HEK293T (cell line): ENCODE results near the gene EXTL1.

ENCODE experiments used
- CTCF ChIA-PET: fragments of 350-600 bp; formaldehyde crosslinking; extraction: SDS; loops from one replicate; lab custom pipeline; 2021; ENCODE audit warnings: antibody characterized with exemption, inconsistent platforms; lab: Yijun Ruan, JAX
- POLR2A ChIA-PET: fragments of 350-600 bp; formaldehyde crosslinking; extraction: SDS; loops from one replicate; lab custom pipeline; 2020; ENCODE audit warnings: antibody characterized with exemption, inconsistent platforms; lab: Yijun Ruan, JAX
- DNase-seq: peaks from one replicate; pipeline ENCODE4 v3.0.0; 2012; ENCODE audit warnings: mixed read lengths; ENCODE audit errors: extremely low spot score
- ARNT ChIP-seq: fragments of 450-650 bp; IDR thresholded peaks from 2 replicates; pipeline ENCODE4 v1.6.1; 2017; ENCODE audit warnings: mild to moderate bottlenecking
- BHLHE40 ChIP-seq: fragments of 450-650 bp; IDR thresholded peaks from 2 replicates; pipeline ENCODE4 v1.6.1; 2016; ENCODE audit warnings: mild to moderate bottlenecking, moderate library complexity, borderline replicate concordance
- CTBP1 ChIP-seq: fragments of 450-650 bp; IDR thresholded peaks from 2 replicates; pipeline ENCODE4 v1.6.1; 2016; ENCODE audit warnings: borderline replicate concordance
- ELF4 ChIP-seq: fragments of 450-650 bp; IDR thresholded peaks from 2 replicates; pipeline ENCODE4 v1.6.1; 2017; ENCODE audit warnings: antibody characterized with exemption
- FOXA1 ChIP-seq: fragments of 450-650 bp; IDR thresholded peaks from 2 replicates; pipeline ENCODE4 v1.6.1; 2016; ENCODE audit warnings: mild to moderate bottlenecking
- FOXK2 ChIP-seq: fragments of 450-650 bp; IDR thresholded peaks from 2 replicates; pipeline ENCODE4 v1.6.1; 2016; ENCODE audit warnings: mild to moderate bottlenecking
- FOXM1 ChIP-seq: fragments of 450-650 bp; IDR thresholded peaks from 2 replicates; pipeline ENCODE4 v1.6.1; 2017; ENCODE audit warnings: mild to moderate bottlenecking, borderline replicate concordance
- HDGF ChIP-seq: fragments of 450-650 bp; IDR thresholded peaks from 2 replicates; pipeline ENCODE4 v1.6.1; 2017; ENCODE audit warnings: antibody characterized with exemption, borderline replicate concordance
- L3MBTL2 ChIP-seq: fragments of 450-650 bp; conservative IDR thresholded peaks from 2 replicates; pipeline ENCODE4 v1.6.1; 2016; ENCODE audit warnings: mild to moderate bottlenecking
- LEF1 ChIP-seq: fragments of 450-650 bp; IDR thresholded peaks from 2 replicates; pipeline ENCODE4 v1.6.1; 2017; ENCODE audit warnings: mild to moderate bottlenecking, borderline replicate concordance
- NFRKB ChIP-seq: fragments of 450-650 bp; IDR thresholded peaks from 2 replicates; pipeline ENCODE4 v1.6.1; 2016; ENCODE audit warnings: mild to moderate bottlenecking, moderate library complexity
- SP1 ChIP-seq: fragments of 450-650 bp; IDR thresholded peaks from 2 replicates; pipeline ENCODE4 v1.6.1; 2017
- SUZ12 ChIP-seq: fragments of 450-650 bp; IDR thresholded peaks from 2 replicates; pipeline ENCODE4 v1.6.1; 2016; ENCODE audit warnings: mild to moderate bottlenecking
- TARDBP ChIP-seq: fragments of 450-650 bp; IDR thresholded peaks from 2 replicates; pipeline ENCODE4 v1.6.1; 2016
- ZNF384 ChIP-seq: fragments of 450-650 bp; IDR thresholded peaks from 2 replicates; pipeline ENCODE4 v1.6.1; 2016
- TF ChIP-seq, protein P1 (sequence below): fragments of 450-650 bp; IDR thresholded peaks from 2 replicates; pipeline ENCODE4 v1.6.1; 2016

The EXTL1 gene

DNA sequence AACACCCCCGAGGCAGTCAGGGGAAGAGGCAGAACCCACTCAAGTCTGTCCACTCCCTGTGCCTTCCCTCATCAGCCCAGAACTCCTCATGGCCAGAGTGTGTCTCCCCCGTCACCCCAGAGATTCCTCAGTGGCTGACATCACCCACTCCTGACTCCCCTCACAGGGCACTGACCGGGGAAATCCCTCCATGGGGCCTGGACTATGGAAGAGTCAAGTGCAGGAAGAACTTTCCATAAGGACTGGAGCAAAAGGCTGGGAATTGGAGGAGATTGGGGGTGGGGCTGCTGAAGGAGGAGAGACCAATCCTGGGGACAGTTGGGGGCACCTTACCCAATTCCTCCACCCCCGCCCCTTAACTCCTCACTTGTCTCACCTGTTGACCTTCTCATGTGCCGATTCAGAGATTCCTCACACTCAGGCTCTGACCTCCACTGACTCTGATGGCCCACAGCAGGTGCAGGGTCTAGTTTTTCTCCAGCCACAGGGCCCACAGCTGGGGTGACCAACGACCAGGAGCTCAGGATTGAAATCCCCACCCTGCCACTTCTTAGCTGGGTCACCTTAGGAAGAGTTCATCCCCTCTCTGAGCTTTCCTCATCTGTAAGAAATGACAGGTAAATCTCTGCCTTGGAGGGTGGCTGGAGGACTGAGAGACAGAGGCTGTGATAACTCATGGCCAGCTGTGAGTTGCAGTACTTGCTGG, 481 bp upstream of the EXTL1 start:
- POLR2A ChIA-PET, result interaction anchor here (0.8 kb wide), 1 partner anchor 88 kb away, joined by 3 read pairs; no protein-coding TSS in a partner anchor
- no peak for TF ChIP-seq L3MBTL2
- no peak for TF ChIP-seq ARNT
- TF ChIP-seq HDGF, result no peak
- TF ChIP-seq SP1, result no peak
- TF ChIP-seq SUZ12, result no peak
- no peak for TF ChIP-seq TARDBP
- no peak for TF ChIP-seq CTBP1
- no peak for TF ChIP-seq FOXK2
- TF ChIP-seq, protein P1, sequence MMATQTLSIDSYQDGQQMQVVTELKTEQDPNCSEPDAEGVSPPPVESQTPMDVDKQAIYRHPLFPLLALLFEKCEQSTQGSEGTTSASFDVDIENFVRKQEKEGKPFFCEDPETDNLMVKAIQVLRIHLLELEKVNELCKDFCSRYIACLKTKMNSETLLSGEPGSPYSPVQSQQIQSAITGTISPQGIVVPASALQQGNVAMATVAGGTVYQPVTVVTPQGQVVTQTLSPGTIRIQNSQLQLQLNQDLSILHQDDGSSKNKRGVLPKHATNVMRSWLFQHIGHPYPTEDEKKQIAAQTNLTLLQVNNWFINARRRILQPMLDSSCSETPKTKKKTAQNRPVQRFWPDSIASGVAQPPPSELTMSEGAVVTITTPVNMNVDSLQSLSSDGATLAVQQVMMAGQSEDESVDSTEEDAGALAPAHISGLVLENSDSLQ, result no peak
- TF ChIP-seq FOXM1, result no peak
- TF ChIP-seq LEF1, result no peak
- TF ChIP-seq NFRKB, result no peak
- TF ChIP-seq FOXA1, result no peak
- TF ChIP-seq BHLHE40, result no peak
- TF ChIP-seq ELF4, result no peak
- no peak for TF ChIP-seq ZNF384

GRCh38 chr1:26022404-26022779, 817 bp downstream of the EXTL1 start:
- TF ChIP-seq, protein P1, result no peak
- TF ChIP-seq ZNF384 (no peak), FOXK2 (no peak), L3MBTL2 (no peak), SP1 (no peak), ARNT (no peak), CTBP1 (no peak), FOXA1 (no peak), FOXM1 (no peak), LEF1 (no peak), SUZ12 (no peak), ELF4 (no peak), TARDBP (no peak)
- DNase-seq, result no peak
- CTCF ChIA-PET, result interaction anchor here (0.7 to 1.7 kb wide), 3 partner anchors 13 to 212 kb away, joined by 3 to 4 read pairs (median 3); no protein-coding TSS in a partner anchor
- POLR2A ChIA-PET, result no interaction called here

More for the DNA sequence above, 481 bp upstream of the EXTL1 start:
- CTCF ChIA-PET, result interaction anchor here (0.7 kb wide), 1 partner anchor 15 kb away, joined by 4 read pairs; no protein-coding TSS in a partner anchor
- DNase-seq, result no peak

DNA sequence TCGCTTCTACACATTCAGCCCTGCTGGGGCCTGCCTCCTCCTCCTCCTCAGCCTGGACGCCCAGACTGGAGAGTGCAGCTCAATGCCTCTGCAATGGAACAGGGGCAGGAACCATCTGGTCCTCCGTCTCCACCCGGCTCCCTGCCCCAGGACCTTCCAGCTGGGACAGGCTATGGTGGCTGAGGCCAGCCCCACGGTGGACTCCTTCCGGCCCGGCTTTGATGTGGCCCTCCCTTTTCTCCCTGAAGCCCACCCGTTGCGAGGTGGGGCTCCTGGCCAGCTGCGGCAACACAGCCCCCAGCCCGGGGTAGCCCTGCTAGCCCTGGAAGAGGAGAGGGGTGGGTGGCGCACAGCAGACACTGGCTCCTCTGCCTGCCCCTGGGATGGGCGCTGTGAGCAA, 1.4 kb downstream of the EXTL1 start:
- DNase-seq, result no peak
- ChIA-PET POLR2A (no interaction called here), CTCF (interaction anchor here (1.7 kb wide), 1 partner anchor 122 kb away, joined by 4 read pairs; no protein-coding TSS in a partner anchor)
- TF ChIP-seq, protein P1, result no peak
- TF ChIP-seq CTBP1, result no peak
- no peak for TF ChIP-seq NFRKB
- no peak for TF ChIP-seq LEF1
- no peak for TF ChIP-seq SUZ12
- no peak for TF ChIP-seq ELF4
- TF ChIP-seq FOXA1, result no peak
- no peak for TF ChIP-seq L3MBTL2
- TF ChIP-seq TARDBP, result no peak
- no peak for TF ChIP-seq HDGF
- TF ChIP-seq ARNT, result no peak
- TF ChIP-seq BHLHE40, result no peak
- TF ChIP-seq ZNF384, result no peak
- no peak for TF ChIP-seq SP1
- TF ChIP-seq FOXM1, result no peak
- TF ChIP-seq FOXK2, result no peak

DNA sequence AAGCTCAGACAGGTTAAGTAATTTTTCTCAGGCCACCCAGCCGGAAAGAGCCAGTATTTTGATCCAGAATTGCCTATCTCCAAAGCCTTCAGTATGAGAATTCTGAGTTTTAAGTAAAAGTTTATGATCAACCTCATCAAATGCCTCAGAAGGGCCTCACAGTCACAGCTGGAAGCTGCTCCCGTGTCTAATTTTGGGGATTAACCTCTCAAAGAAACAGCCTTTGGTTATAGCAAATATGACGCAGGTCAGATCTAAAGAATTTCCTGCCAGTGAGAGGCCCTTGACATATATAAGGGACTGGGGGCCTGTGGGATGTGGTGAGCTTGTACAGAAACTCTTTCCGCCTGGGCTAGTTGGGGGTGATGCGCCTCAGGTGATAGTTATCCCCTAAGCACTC, 2.3 kb downstream of the EXTL1 start:
- TF ChIP-seq CTBP1 (no peak), ARNT (no peak)

DNA sequence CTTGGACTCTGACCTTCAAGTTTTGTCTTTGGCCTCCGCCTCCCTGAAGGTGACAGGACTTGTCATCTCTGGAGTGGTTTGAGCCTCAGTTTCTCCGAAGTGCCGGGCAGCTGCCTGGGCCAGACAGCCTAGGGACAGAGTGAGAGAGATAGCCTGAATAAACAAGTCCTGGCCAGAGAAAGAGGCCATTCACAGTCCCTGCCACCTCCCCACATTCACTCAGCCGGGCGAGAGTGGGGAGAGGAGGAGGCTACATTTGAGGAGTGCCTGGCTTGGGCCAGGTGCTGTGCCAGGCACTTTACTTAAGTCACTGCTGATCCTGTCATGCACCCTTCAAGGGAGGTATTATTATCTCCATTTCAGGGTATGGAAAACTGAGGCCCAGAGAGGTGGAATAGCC, 3.5 kb downstream of the EXTL1 start:
- TF ChIP-seq FOXK2 (no peak), NFRKB (no peak), TARDBP (no peak), ELF4 (no peak), ZNF384 (no peak), BHLHE40 (no peak), L3MBTL2 (no peak), CTBP1 (no peak), HDGF (no peak), SP1 (no peak), LEF1 (no peak), SUZ12 (no peak), FOXM1 (no peak), FOXA1 (no peak)
- TF ChIP-seq, protein P1, result no peak
- DNase-seq, result no peak
- ChIA-PET CTCF (interaction anchor here (1.0 to 1.1 kb wide), 2 partner anchors 10 to 120 kb away, joined by 3 read pairs; no protein-coding TSS in a partner anchor), POLR2A (no interaction called here)

More for the DNA sequence above, 2.3 kb downstream of the EXTL1 start:
- DNase-seq, result no peak
- POLR2A ChIA-PET, result interaction anchor here (0.5 to 1.0 kb wide), 2 partner anchors 26 to 778 kb away, joined by 3 read pairs; partner anchors contain the start of gene PAFAH2
- CTCF ChIA-PET, result interaction anchor here (1.3 to 1.7 kb wide), 2 partner anchors 121 to 128 kb away, joined by 3 to 4 read pairs; no protein-coding TSS in a partner anchor
